GM06990 (cell line): ENCODE results near the gene SDK2.

Source experiments
- DNase-seq: peaks from one replicate; pipeline ENCODE4 v3.0.0-alpha.2; 2011; ENCODE audit not compliant: insufficient read length; ENCODE audit errors: extremely low read depth
- H3K27me3 ChIP-seq: replicated peaks from 2 replicates; pipeline ENCODE4 v1.6.0; 2011; ENCODE audit warnings: low read length; ENCODE audit not compliant: control insufficient read depth, insufficient read depth
- H3K36me3 ChIP-seq: 2 replicates; pipeline ENCODE4 v1.5.1; 2011; ENCODE audit warnings: low read length; ENCODE audit not compliant: control insufficient read depth, insufficient read depth
- H3K4me3 ChIP-seq: replicated peaks from 2 replicates; pipeline ENCODE4 v1.5.1; 2011; ENCODE audit warnings: low read depth, mild to moderate bottlenecking, control low read depth, low read length
- TF ChIP-seq, protein P1 (sequence below): IDR thresholded peaks from 2 replicates; pipeline ENCODE4 v1.5.1; 2011; ENCODE audit warnings: low read length, control low read depth, mild to moderate bottlenecking, inconsistent platforms; ENCODE audit not compliant: insufficient read depth, poor library complexity, severe bottlenecking

Gene SDK2

DNA sequence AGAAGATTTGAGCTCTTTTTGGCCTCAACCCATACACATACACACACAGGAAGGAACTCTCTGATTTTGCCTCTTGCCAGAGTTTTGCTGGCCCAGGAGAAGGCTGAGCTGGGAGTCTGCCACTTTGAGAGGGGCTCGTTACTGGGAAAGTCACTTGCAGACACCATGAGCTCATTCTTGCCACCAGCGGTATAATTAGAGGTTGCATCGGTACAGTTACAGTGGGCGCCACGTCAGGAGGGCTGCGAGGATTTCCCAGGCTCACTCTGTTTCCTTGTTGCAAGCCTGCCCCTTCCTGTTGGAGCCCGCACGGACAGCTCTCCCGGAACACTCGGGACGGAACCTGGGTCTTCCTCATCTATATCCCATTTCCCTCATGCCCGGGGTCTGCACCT lies 3.1 kb upstream of the SDK2 start:
- Histone ChIP-seq H3K27me3 (peaks cover 3% of the 10 kb centered on the region), H3K4me3 (no peak overlapping the region), H3K36me3 (no peaks in the 10 kb centered on the region)
- TF ChIP-seq, protein P1, sequence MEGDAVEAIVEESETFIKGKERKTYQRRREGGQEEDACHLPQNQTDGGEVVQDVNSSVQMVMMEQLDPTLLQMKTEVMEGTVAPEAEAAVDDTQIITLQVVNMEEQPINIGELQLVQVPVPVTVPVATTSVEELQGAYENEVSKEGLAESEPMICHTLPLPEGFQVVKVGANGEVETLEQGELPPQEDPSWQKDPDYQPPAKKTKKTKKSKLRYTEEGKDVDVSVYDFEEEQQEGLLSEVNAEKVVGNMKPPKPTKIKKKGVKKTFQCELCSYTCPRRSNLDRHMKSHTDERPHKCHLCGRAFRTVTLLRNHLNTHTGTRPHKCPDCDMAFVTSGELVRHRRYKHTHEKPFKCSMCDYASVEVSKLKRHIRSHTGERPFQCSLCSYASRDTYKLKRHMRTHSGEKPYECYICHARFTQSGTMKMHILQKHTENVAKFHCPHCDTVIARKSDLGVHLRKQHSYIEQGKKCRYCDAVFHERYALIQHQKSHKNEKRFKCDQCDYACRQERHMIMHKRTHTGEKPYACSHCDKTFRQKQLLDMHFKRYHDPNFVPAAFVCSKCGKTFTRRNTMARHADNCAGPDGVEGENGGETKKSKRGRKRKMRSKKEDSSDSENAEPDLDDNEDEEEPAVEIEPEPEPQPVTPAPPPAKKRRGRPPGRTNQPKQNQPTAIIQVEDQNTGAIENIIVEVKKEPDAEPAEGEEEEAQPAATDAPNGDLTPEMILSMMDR: no peak
- no peak for DNase-seq

GRCh38 chr17:73646409-73647300 lies 2.4 kb upstream of the SDK2 start:
- Histone ChIP-seq H3K4me3 (no peak overlapping the region), H3K36me3 (no peaks in the 10 kb centered on the region), H3K27me3 (peaks cover 5% of the 10 kb centered on the region)
- TF ChIP-seq, protein P1: peak; percentile 4
- no peak for DNase-seq

DNA sequence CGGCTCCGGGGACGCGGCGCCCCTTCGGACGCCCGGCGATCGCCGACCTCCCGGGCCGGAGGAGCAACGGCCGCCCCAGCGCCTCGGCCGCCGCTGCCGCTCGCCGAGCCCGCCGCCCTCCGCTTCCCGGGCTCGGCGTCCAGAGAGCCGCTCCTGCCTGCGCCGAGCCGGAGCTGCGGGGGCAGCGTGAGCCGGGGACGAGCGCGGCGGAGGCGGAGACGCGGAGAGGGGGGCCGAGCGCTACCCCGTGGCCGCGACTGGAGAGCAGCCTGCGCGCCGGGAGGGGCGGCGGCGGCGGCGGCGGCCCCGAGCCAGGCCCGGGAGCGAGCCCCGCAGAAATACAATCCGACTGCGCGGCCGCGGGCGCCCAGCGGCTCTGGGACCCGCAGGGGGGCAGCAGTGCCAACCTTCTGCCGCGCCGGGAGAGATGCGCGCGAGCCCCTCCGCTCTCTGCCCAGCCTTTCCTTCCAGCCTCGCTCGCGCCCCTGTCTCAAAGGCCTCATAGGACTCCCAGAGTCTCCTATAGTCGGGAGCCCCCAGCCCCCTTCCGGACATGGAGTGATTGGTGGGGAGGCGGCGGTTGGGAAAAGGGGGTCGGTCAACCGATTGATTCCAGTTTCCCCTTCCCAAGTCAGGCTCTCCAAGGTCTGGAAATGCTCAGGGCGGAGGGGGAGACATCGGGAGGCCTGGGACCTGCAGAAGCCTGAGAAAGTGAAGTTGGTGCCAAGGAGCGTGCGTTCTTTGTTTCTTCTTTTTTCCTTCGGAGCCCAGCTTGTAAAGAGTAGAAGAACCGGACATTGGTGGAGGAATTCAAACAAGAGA lies 1.0 kb upstream of the SDK2 start:
- Histone ChIP-seq H3K36me3 (no peaks in the 10 kb centered on the region), H3K27me3 (peaks cover 6% of the 10 kb centered on the region), H3K4me3 (no peak overlapping the region)
- no peak for DNase-seq
- TF ChIP-seq, protein P1: no peak

GRCh38 chr17:73643852-73644144 lies 447 bp downstream of the SDK2 start:
- Histone ChIP-seq H3K27me3 (peaks cover 6% of the 10 kb centered on the region), H3K4me3 (no peak overlapping the region), H3K36me3 (no peaks in the 10 kb centered on the region)
- no peak for DNase-seq
- TF ChIP-seq, protein P1: no peak

GRCh38 chr17:73643001-73643851 lies 1.0 kb downstream of the SDK2 start:
- DNase-seq: no peak
- Histone ChIP-seq H3K4me3 (no peak overlapping the region), H3K27me3 (peaks cover 6% of the 10 kb centered on the region), H3K36me3 (no peaks in the 10 kb centered on the region)
- TF ChIP-seq, protein P1: peak; percentile 20
